GM23338 (cell line): Measurements from ENCODE around the gene TEKT5. TPM values are rescaled to one million over a fixed set of nuclear protein-coding genes. Genes with fewer than 3 reads are reported as not detected.

ENCODE experiments used
- ATAC-seq: fragments of 200-7000 bp; cut with Tn5 transposase; 3 replicates; pipeline ENCODE4 v1.9.1; 2020
- DNase-seq: peaks from one replicate; pipeline ENCODE4 v3.0.0-alpha.2; 2015; ENCODE audit warnings: low spot score
- H2AFZ ChIP-seq: fragments of 200-600 bp; sonication (generic); 2 replicates; pipeline ENCODE4 v1.8.0; 2016; ENCODE audit warnings: antibody characterized with exemption, mild to moderate bottlenecking, moderate library complexity
- H3F3A ChIP-seq: fragments of 200-600 bp; sonication (generic); replicated peaks from 2 replicates; pipeline ENCODE4 v1.8.0; 2017; ENCODE audit warnings: antibody characterized with exemption, mixed run types, low read depth
- H3K27ac ChIP-seq: fragments of 200-600 bp; sonication (generic); 2 replicates; pipeline ENCODE4 v1.6.1; 2016; ENCODE audit warnings: low read depth
- H3K27me3 ChIP-seq: fragments of 200-600 bp; sonication (generic); 2 replicates; pipeline ENCODE4 v1.8.0; 2016; ENCODE audit warnings: mild to moderate bottlenecking, mixed run types, moderate library complexity; ENCODE audit not compliant: insufficient read depth
- H3K36me3 ChIP-seq: fragments of 200-600 bp; sonication (generic); 2 replicates; pipeline ENCODE4 v1.8.0; 2016; ENCODE audit warnings: mild to moderate bottlenecking; ENCODE audit not compliant: insufficient read depth
- H3K4me1 ChIP-seq: fragments of 200-600 bp; sonication (generic); 2 replicates; pipeline ENCODE4 v1.8.0; 2016; ENCODE audit warnings: mild to moderate bottlenecking, moderate library complexity; ENCODE audit not compliant: insufficient read depth
- H3K4me2 ChIP-seq: fragments of 200-600 bp; sonication (generic); 2 replicates; pipeline ENCODE4 v1.7.1; 2017; ENCODE audit warnings: mixed run types
- H3K4me3 ChIP-seq: fragments of 200-600 bp; sonication (generic); 2 replicates; pipeline ENCODE4 v1.6.1; 2016; ENCODE audit warnings: mixed run types
- H3K79me2 ChIP-seq: fragments of 200-600 bp; sonication (generic); replicated peaks from 2 replicates; pipeline ENCODE4 v1.8.0; 2017; ENCODE audit warnings: mild to moderate bottlenecking; ENCODE audit not compliant: insufficient read depth
- H3K9me2 ChIP-seq: fragments of 200-600 bp; sonication (generic); 2 replicates; pipeline ENCODE4 v1.8.0; 2017; ENCODE audit not compliant: insufficient read depth
- H4K20me1 ChIP-seq: fragments of 200-600 bp; sonication (generic); replicated peaks from 2 replicates; pipeline ENCODE4 v1.8.0; 2017; ENCODE audit warnings: mild to moderate bottlenecking; ENCODE audit not compliant: insufficient read depth
- H3K27ac Mint-ChIP-seq: 2 replicates; pipeline ENCODE4 v1.8.0; 2020; ENCODE audit warnings: inconsistent platforms, mild to moderate bottlenecking, moderate library complexity, mixed read lengths
- H3K27me3 Mint-ChIP-seq: 3 replicates; pipeline ENCODE4 v1.8.0; 2022; ENCODE audit warnings: low read depth, mild to moderate bottlenecking, moderate library complexity, mixed read lengths, inconsistent platforms; ENCODE audit not compliant: insufficient read depth, poor library complexity
- H3K36me3 Mint-ChIP-seq: 3 replicates; pipeline ENCODE4 v1.8.0; 2021; ENCODE audit warnings: low read depth, mild to moderate bottlenecking, inconsistent platforms, moderate library complexity, mixed read lengths
- H3K4me1 Mint-ChIP-seq: 3 replicates; pipeline ENCODE4 v1.8.0; 2020; ENCODE audit warnings: mild to moderate bottlenecking, inconsistent platforms, mixed read lengths
- H3K4me3 Mint-ChIP-seq: 3 replicates; pipeline ENCODE4 v1.8.0; 2021; ENCODE audit warnings: moderate library complexity, mild to moderate bottlenecking, inconsistent platforms, mixed read lengths
- H3K9me3 Mint-ChIP-seq: 3 replicates; pipeline ENCODE4 v1.8.0; 2020; ENCODE audit warnings: moderate library complexity, mild to moderate bottlenecking, inconsistent platforms, mixed read lengths
- CREB1 ChIP-seq: fragments of 250-450 bp; sonication (Bioruptor Pico); IDR thresholded peaks from 2 replicates; pipeline ENCODE4 v1.5.0; 2020; ENCODE audit warnings: low read depth, mild to moderate bottlenecking, moderate library complexity
- CTCF ChIP-seq, 2 experiments: fragments of 200-600 bp in 1 of 2; sonication (generic) in 1 of 2; conservative IDR thresholded peaks; 2 replicates each; pipeline versions ENCODE4 v1.5.1 to v1.6.1; 2016 to 2017; ENCODE audit warnings: antibody characterized with exemption in 2 of 2, low read depth in 2 of 2, mild to moderate bottlenecking in 2 of 2, moderate library complexity in 1 of 2
- ETS1 ChIP-seq: IDR thresholded peaks from 2 replicates; pipeline ENCODE4 v1.6.1; 2016; ENCODE audit warnings: antibody characterized with exemption
- JUNB ChIP-seq: IDR thresholded peaks from one replicate; pipeline ENCODE4 v1.6.1; 2016; ENCODE audit warnings: antibody characterized with exemption; ENCODE audit not compliant: unreplicated experiment
- NANOG ChIP-seq: IDR thresholded peaks from 2 replicates; pipeline ENCODE4 v1.6.1; 2016; ENCODE audit warnings: antibody characterized with exemption, borderline replicate concordance
- POLR2AphosphoS5 ChIP-seq: IDR thresholded peaks from 2 replicates; pipeline ENCODE4 v1.6.1; 2016; ENCODE audit warnings: antibody characterized with exemption, low read depth
- STAT1 ChIP-seq: IDR thresholded peaks from one replicate; pipeline ENCODE4 v1.6.1; 2016; ENCODE audit warnings: antibody characterized with exemption; ENCODE audit not compliant: unreplicated experiment
- ZNF114 ChIP-seq: fragments of 250-450 bp; sonication (Bioruptor Pico); IDR thresholded peaks from 2 replicates; pipeline ENCODE4 v1.5.0; 2020; ENCODE audit warnings: mild to moderate bottlenecking, moderate library complexity
- ZNF331 ChIP-seq: fragments of 250-450 bp; sonication (Bioruptor Pico); IDR thresholded peaks from 2 replicates; pipeline ENCODE4 v1.5.0; 2020; ENCODE audit warnings: low read depth, mild to moderate bottlenecking, moderate library complexity
- ZNF462 ChIP-seq: fragments of 250-450 bp; sonication (Bioruptor Pico); IDR thresholded peaks from 2 replicates; pipeline ENCODE4 v1.5.0; 2020; ENCODE audit warnings: mild to moderate bottlenecking, moderate library complexity
- polyA plus RNA-seq: library from polyadenylated mRNA; unstranded; fragments of >200 nt; fragmentation: Nextera tagmentation; extraction: Ambion mirVana; gene quantifications from 2 replicates; pipeline ENCODE4 v1.2.1, GENCODE V29; 2016
- total RNA-seq: library from RNA; depleted of rRNA; stranded (reverse); fragments of >200 nt; shearing (Covaris generic); gene quantifications from 2 replicates; pipeline ENCODE4 v1.2.3, GENCODE V29; 2014

TEKT5 gene
- total and polyA plus RNA-seq, 2 experiments from 2014 or later, result 0.52 TPM; not detected in 1

GRCh38 chr16:10611825-10612342 lies 82.8 kb downstream of the TEKT5 start:
- Histone ChIP-seq H3K4me1 (peaks cover 5% of the 10 kb centered on the region; the same call in 1 of the 2 replicates), H2AFZ (no peak overlapping the region; the same call in 1 of the 2 replicates), H3K27ac (no peak overlapping the region), H3K4me3 (no peak overlapping the region), H3K79me2 (no peaks in the 10 kb centered on the region), H4K20me1 (no peaks in the 10 kb centered on the region), H3K4me2 (no peak overlapping the region), H3K36me3 (no peaks in the 10 kb centered on the region), H3F3A (no peaks in the 10 kb centered on the region), H3K9me2 (no peaks in the 10 kb centered on the region), H3K27me3 (no peaks in the 10 kb centered on the region)
- Mint-ChIP-seq H3K4me1 (peaks cover 5% of the 10 kb centered on the region), H3K27me3 (no peaks in the 10 kb centered on the region), H3K27ac (no peak overlapping the region), H3K36me3 (no peaks in the 10 kb centered on the region), H3K9me3 (no peaks in the 10 kb centered on the region; the same call in 2 of the 3 replicates), H3K4me3 (no peak overlapping the region)
- TF ChIP-seq CTCF (conservative IDR thresholded peaks at IDR 0.05; ENCODE audit: low read depth in 2 of 2), result no peak
- no peak for TF ChIP-seq NANOG
- no peak for TF ChIP-seq ZNF462 (CRISPR knock-in tag)
- no peak for TF ChIP-seq ZNF331 (CRISPR knock-in tag)
- no peak for TF ChIP-seq POLR2AphosphoS5
- no peak for TF ChIP-seq ETS1
- no peak for TF ChIP-seq ZNF114
- no peak for TF ChIP-seq CREB1
- no peak for TF ChIP-seq JUNB
- no peak for TF ChIP-seq STAT1
- DNase-seq (no peak), ATAC-seq (peak; percentile 41; the same call in 2 of the 3 replicates)
